GM12878 (cell line): ENCODE data around the gene DDX49. TPM values are rescaled to one million over a fixed set of nuclear protein-coding genes. Genes with fewer than 3 reads are reported as not detected.

Source experiments
- ATAC-seq: fragments of 200-7000 bp; cut with Tn5 transposase; 3 replicates; pipeline ENCODE4 v1.9.1; 2020; ENCODE audit warnings: mild to moderate bottlenecking, moderate library complexity
- BruUV-seq: library from RNA; stranded (reverse); fragments of 400-500 nt; replicated peaks from 2 replicates; lab custom pipeline; 2021; lab: Mats Ljungman, UMichigan
- CTCF ChIA-PET: fragments of 300-600 bp; sonication (Branson Sonifier 250); formaldehyde crosslinking; extraction: SDS; loops from one replicate; lab custom pipeline; 2021; ENCODE audit warnings: inconsistent platforms; lab: Yijun Ruan, JAX
- POLR2A ChIA-PET: fragments of 350-600 bp; formaldehyde crosslinking; extraction: SDS; loops from one replicate; lab custom pipeline; 2021; ENCODE audit warnings: inconsistent platforms; lab: Charles Lee
- RAD21 ChIA-PET: fragments of 300-600 bp; sonication (Branson Sonifier 250); formaldehyde crosslinking; loops from one replicate; lab custom pipeline; 2023; ENCODE audit warnings: antibody characterized with exemption; ENCODE audit not compliant: unreplicated experiment; lab: Charles Lee
- SMC1A ChIA-PET: fragments of 300-600 bp; sonication (Branson Sonifier 250); formaldehyde crosslinking; loops from one replicate; lab custom pipeline; 2023; ENCODE audit not compliant: unreplicated experiment, uncharacterized antibody; lab: Charles Lee
- DNase-seq: peaks from one replicate; pipeline ENCODE4 v3.0.0-alpha.2; 2011; ENCODE audit warnings: low read depth, low spot score
- FAIRE-seq: peaks from 3 replicates; lab custom pipeline; 2011; peaks lifted over from hg19 to GRCh38; lab: Jason Lieb, UNC
- H2AFZ ChIP-seq: 2 replicates; pipeline ENCODE4 v1.6.0; 2011; ENCODE audit warnings: low read depth, low read length, control low read depth; ENCODE audit not compliant: control insufficient read depth
- H3K27ac ChIP-seq: 2 replicates; pipeline ENCODE4 v1.5.1; 2011; ENCODE audit warnings: control low read depth; ENCODE audit not compliant: control insufficient read depth, insufficient read depth
- H3K27me3 ChIP-seq, 2 experiments: replicated peaks in 1 of 2; 2 replicates each; pipeline versions ENCODE4 v1.6.0 to v1.6.1; 2011; ENCODE audit warnings: low read length in 1 of 2; ENCODE audit not compliant: control insufficient read depth in 2 of 2, insufficient read depth in 2 of 2
- H3K36me3 ChIP-seq, 2 experiments: 2 replicates each; pipeline ENCODE4 v1.5.1; 2011; ENCODE audit warnings: low read length in 1 of 2; ENCODE audit not compliant: control insufficient read depth in 2 of 2, insufficient read depth in 2 of 2
- H3K4me1 ChIP-seq: 2 replicates; pipeline ENCODE4 v1.6.1; 2011; ENCODE audit warnings: mild to moderate bottlenecking, low read length, moderate library complexity, mixed read lengths; ENCODE audit not compliant: control insufficient read depth, insufficient read depth
- H3K4me2 ChIP-seq: 2 replicates; pipeline ENCODE4 v1.6.0; 2011; ENCODE audit warnings: control low read depth; ENCODE audit not compliant: control insufficient read depth, insufficient read depth
- H3K4me3 ChIP-seq: fragments of 200-600 bp; sonication (generic); 2 replicates; pipeline ENCODE4 v1.5.1; 2016
- H3K79me2 ChIP-seq: 2 replicates; pipeline ENCODE4 v1.6.0; 2011; ENCODE audit warnings: low read length; ENCODE audit not compliant: control insufficient read depth, insufficient read depth
- H3K9ac ChIP-seq: 2 replicates; pipeline ENCODE4 v1.8.0; 2011; ENCODE audit warnings: low read length, control low read depth, mixed read lengths; ENCODE audit not compliant: control insufficient read depth, insufficient read depth
- H3K9me3 ChIP-seq: replicated peaks from 3 replicates; pipeline ENCODE4 v1.5.1; 2011; ENCODE audit warnings: mild to moderate bottlenecking, low read length; ENCODE audit not compliant: control insufficient read depth, insufficient read depth
- H4K20me1 ChIP-seq: 2 replicates; pipeline ENCODE4 v1.6.0; 2011; ENCODE audit not compliant: control insufficient read depth, insufficient read depth
- EGR1 ChIP-seq, 2 experiments: IDR thresholded peaks; 1 replicate in 1 of 2; 2 replicates in 1 of 2; pipeline ENCODE4 v1.6.1; 2011 to 2012; ENCODE audit warnings: low read depth in 2 of 2, low read length in 2 of 2, borderline replicate concordance in 1 of 2, mild to moderate bottlenecking in 1 of 2, moderate library complexity in 1 of 2
- EP300 ChIP-seq, 2 experiments: fragments of 150-350 bp in 1 of 2; IDR thresholded peaks; 2 replicates each; pipeline ENCODE4 v1.6.1; 2011 to 2012; ENCODE audit warnings: low read depth in 2 of 2, low read length in 2 of 2, borderline replicate concordance in 1 of 2, improper control_type of control experiment in 1 of 2, inconsistent platforms in 1 of 2; ENCODE audit not compliant: control insufficient read depth in 1 of 2
- MTA3 ChIP-seq: IDR thresholded peaks from 2 replicates; pipeline ENCODE4 v1.6.1; 2012; ENCODE audit warnings: low read length, inconsistent platforms, borderline replicate concordance
- NFXL1 ChIP-seq: fragments of 450-650 bp; IDR thresholded peaks from 2 replicates; pipeline ENCODE4 v1.6.1; 2017; ENCODE audit warnings: antibody characterized with exemption, mild to moderate bottlenecking, borderline replicate concordance
- RCOR1 ChIP-seq: conservative IDR thresholded peaks from 2 replicates; pipeline ENCODE4 v1.6.1; 2012; ENCODE audit warnings: low read depth, low read length, improper control_type of control experiment
- SMAD5 ChIP-seq: IDR thresholded peaks from 2 replicates; pipeline ENCODE4 v1.6.1; 2016; ENCODE audit warnings: antibody characterized with exemption, low read depth
- SRF ChIP-seq, 2 experiments: IDR thresholded peaks; 2 replicates each; pipeline ENCODE4 v1.6.1; 2011; ENCODE audit warnings: low read depth in 2 of 2, low read length in 2 of 2, mild to moderate bottlenecking in 1 of 2, moderate library complexity in 1 of 2
- TARDBP ChIP-seq: IDR thresholded peaks from 2 replicates; pipeline ENCODE4 v1.6.1; 2016; ENCODE audit warnings: borderline replicate concordance
- YY1 ChIP-seq: IDR thresholded peaks from 2 replicates; pipeline ENCODE4 v1.6.1; 2011; ENCODE audit warnings: low read depth, mild to moderate bottlenecking, low read length
- ZNF384 ChIP-seq: IDR thresholded peaks from 2 replicates; pipeline ENCODE4 v1.6.1; 2012; ENCODE audit warnings: low read depth, mild to moderate bottlenecking, low read length, improper control_type of control experiment, borderline replicate concordance
- WGBS: methylation state at CpG from one replicate; pipeline ENCODE4 v1.1.6; 2016; ENCODE audit warnings: low lambda C conversion rate; ENCODE audit not compliant: insufficient replicate concordance, insufficient coverage; ENCODE audit errors: missing lambda C conversion rate; 5-methylcytosine and 5-hydroxymethylcytosine counted together
- in situ Hi-C: fragments of 300-500 bp; cut with MboI; formaldehyde crosslinking; loops from 9 replicates; pipeline ENCODE4 v1.14.3; 2018; ENCODE audit warnings: mixed read lengths
- intact Hi-C: fragments of 100-400 bp; cut with micrococcal nuclease; formaldehyde crosslinking; loops from one replicate; pipeline ENCODE4 v1.14.2; 2022; ENCODE audit not compliant: unreplicated experiment
- polyA plus RNA-seq, 11 experiments: library from polyadenylated mRNA; depleted of rRNA in 4 of 11; unstranded in 6 of 11; stranded (reverse) in 5 of 11; fragments of >200 nt; fragmentation: Nextera tagmentation in 4 of 11; fragmentation: Illumina TruSeq in 1 of 11; extraction: Ambion mirVana in 4 of 11; extraction: Trizol in 1 of 11; gene quantifications; 1 replicate in 1 of 11; 2 replicates in 10 of 11; pipeline versions ENCODE4 v1.2.1 to v1.2.3, GENCODE V29; 2011 to 2016; ENCODE audit warnings: inconsistent platforms in 2 of 11, missing spikeins in 2 of 11, low read depth in 1 of 11
- total RNA-seq, 4 experiments: library from RNA; depleted of rRNA in 3 of 4; stranded (reverse); fragments of >200 nt in 3 of 4; fragmentation: Illumina TruSeq in 1 of 4; extraction: Trizol in 1 of 4; gene quantifications; 2 replicates each; pipeline versions ENCODE4 v1.2.1 to v1.2.3, GENCODE V29; 2013 to 2021
- TF ChIP-seq, protein P1 (sequence below): fragments of 450-650 bp; IDR thresholded peaks from 2 replicates; pipeline ENCODE4 v1.6.1; 2016; ENCODE audit warnings: mild to moderate bottlenecking
- TF ChIP-seq, protein P2 (sequence below): fragments of 450-650 bp; IDR thresholded peaks from 2 replicates; pipeline ENCODE4 v1.6.1; 2016; ENCODE audit warnings: mild to moderate bottlenecking

The DDX49 gene
- total and polyA plus RNA-seq, 10 of the 15 experiments (the other 5 are each of a cell fraction or from before 2014, with no cell fraction given): 0.58 to 102 (median 48.1) TPM

DNA sequence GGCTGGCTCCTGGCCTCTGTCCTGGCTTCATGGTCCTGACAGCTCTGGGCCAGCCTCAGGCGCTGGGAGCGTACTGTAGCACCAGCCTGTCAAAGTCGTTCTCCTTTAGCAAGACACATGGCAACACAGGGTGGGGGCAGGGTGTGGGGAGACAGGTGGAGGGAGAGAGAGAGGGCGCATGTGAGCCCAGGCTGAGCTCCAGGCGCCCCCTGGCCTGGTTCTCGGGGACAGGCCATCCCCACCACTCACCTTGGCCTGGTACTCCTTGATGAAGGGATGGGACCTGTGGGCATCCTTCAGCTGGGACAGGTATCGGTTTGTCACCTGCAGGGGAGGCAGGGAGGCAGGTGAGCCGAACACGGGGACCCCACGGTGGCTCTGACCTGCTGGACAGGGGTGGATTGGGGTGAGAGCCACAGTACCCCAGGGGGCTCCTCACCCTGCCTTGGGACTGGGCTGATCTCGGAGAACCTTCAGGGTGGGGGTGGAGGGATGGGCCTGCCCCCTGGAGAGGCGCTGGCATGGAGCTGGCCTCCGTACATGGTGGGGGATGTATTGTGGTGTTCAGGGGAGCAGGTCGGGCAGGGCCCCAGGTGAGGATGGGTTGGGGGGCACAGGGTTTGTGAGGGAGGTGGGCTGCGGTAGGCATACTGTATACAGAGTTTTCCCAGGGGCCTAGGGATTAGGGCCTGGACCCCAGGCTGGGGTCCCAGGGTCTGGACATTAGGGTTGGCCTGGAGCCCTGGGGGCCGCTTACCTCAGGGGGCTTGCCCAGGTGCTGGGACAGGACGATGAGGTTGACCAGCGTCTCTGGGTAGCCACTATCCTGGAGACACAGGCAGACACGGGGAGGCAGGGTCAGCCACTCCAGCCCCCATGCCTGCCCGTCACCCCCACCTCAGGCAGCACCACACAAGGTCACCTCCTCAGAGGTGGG, 19.6 kb upstream of the DDX49 start:
- ATAC-seq (no peak; the same call in 2 of the 3 replicates), DNase-seq (no peak), FAIRE-seq (no peak)
- Histone ChIP-seq H2AFZ (no peak overlapping the region), H3K79me2 (no peaks in the 10 kb centered on the region), H3K4me1 (no peaks in the 10 kb centered on the region), H3K27ac (no peak overlapping the region), H3K9me3 (no peaks in the 10 kb centered on the region), H3K36me3 (peaks cover 2 to 6% of the 10 kb centered on the region in 2 experiments; a peak in 2 of 4 replicates), H4K20me1 (no peaks in the 10 kb centered on the region), H3K27me3 (peaks cover 2 to 3% of the 10 kb centered on the region in 2 experiments; a peak in 3 of 4 replicates), H3K4me3 (no peak overlapping the region), H3K4me2 (no peak overlapping the region), H3K9ac (no peak overlapping the region)
- ChIA-PET POLR2A (no interaction called here), SMC1A (no interaction called here), CTCF (no interaction called here), RAD21 (no interaction called here)
- TF ChIP-seq SRF (IDR thresholded peaks at IDR 0.05; ENCODE audit: low read depth in 2 of 2, low read length in 2 of 2) (no peak), NFXL1 (no peak), MTA3 (no peak)
- 95% methylated on average over 18 of the region's 20 CpGs for WGBS
- in situ Hi-C loops (no loop called here), intact Hi-C loops (no loop called here)
- no TSS peak for BruUV-seq

DNA sequence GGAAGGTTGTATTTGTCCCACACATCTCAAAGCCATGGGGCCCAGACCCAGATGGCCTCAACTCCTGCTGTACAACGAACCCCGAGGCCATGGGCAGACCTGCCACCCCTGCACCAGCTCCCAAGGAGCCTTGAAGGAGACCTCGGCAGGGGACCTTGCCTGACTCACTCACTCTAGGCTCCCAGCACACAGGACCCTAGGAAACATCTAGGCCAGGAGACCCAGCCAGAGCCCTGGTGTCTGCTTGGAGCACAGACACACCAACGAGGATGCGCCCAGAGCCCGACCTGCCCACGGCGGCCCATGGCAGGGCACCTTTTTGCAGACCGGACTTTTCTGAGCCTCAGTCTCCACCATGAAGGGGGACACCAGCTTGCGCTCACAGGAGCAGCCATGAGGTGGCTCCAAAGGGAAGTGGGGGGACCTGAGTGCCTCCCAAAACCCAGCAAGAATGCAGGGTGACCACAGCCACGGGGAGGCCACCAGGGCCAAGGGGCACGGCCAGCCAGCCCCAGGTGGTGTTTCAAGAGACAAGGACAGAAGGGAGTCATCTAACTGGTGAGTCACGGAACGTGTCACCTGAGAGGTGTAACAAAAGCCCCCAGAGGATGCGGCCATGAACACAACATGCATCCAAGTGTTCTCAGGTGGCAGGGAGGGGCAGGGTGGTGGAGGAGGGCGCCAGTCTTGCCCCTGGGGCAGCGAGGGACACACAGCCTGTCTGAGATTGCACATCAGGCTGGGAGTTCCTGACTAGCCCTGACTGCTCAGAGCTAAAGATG, 18.6 kb upstream of the DDX49 start:
- no TSS peak for BruUV-seq
- FAIRE-seq (no peak), ATAC-seq (no peak), DNase-seq (no peak)
- Histone ChIP-seq H3K36me3 (peaks cover 2 to 6% of the 10 kb centered on the region in 2 experiments; a peak in 2 of 4 replicates), H3K79me2 (no peaks in the 10 kb centered on the region), H3K4me1 (no peaks in the 10 kb centered on the region), H4K20me1 (no peaks in the 10 kb centered on the region), H3K27me3 (no peaks in the 10 kb centered on the region; a peak in 1 of 4 replicates), H3K4me3 (no peak overlapping the region), H3K4me2 (no peak overlapping the region), H3K9ac (no peak overlapping the region), H3K9me3 (no peaks in the 10 kb centered on the region), H2AFZ (no peak overlapping the region), H3K27ac (no peak overlapping the region)
- in situ Hi-C loops (no loop called here), intact Hi-C loops (no loop called here)
- 86% methylated on average over 17 of the region's 17 CpGs for WGBS
- CTCF ChIA-PET: no interaction called here
- POLR2A ChIA-PET: no interaction called here
- SMC1A ChIA-PET: no interaction called here
- RAD21 ChIA-PET: no interaction called here
- TF ChIP-seq, protein P1, sequence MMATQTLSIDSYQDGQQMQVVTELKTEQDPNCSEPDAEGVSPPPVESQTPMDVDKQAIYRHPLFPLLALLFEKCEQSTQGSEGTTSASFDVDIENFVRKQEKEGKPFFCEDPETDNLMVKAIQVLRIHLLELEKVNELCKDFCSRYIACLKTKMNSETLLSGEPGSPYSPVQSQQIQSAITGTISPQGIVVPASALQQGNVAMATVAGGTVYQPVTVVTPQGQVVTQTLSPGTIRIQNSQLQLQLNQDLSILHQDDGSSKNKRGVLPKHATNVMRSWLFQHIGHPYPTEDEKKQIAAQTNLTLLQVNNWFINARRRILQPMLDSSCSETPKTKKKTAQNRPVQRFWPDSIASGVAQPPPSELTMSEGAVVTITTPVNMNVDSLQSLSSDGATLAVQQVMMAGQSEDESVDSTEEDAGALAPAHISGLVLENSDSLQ: no peak
- TF ChIP-seq EP300 (IDR thresholded peaks at IDR 0.05; ENCODE audit: borderline replicate concordance in 1 of 2, control insufficient read depth in 1 of 2, low read depth in 2 of 2, low read length in 2 of 2) (no peak), SMAD5 (no peak), RCOR1 (no peak), YY1 (no peak), TARDBP (no peak), EGR1 (IDR thresholded peaks at IDR 0.05; ENCODE audit: borderline replicate concordance in 1 of 2, low read depth in 2 of 2, low read length in 2 of 2) (no peak), ZNF384 (no peak)
- TF ChIP-seq, protein P2, sequence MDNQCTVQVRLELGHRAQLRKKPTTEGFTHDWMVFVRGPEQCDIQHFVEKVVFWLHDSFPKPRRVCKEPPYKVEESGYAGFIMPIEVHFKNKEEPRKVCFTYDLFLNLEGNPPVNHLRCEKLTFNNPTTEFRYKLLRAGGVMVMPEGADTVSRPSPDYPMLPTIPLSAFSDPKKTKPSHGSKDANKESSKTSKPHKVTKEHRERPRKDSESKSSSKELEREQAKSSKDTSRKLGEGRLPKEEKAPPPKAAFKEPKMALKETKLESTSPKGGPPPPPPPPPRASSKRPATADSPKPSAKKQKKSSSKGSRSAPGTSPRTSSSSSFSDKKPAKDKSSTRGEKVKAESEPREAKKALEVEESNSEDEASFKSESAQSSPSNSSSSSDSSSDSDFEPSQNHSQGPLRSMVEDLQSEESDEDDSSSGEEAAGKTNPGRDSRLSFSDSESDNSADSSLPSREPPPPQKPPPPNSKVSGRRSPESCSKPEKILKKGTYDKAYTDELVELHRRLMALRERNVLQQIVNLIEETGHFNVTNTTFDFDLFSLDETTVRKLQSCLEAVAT: no peak
